ENCODE results near the gene NECAP2. TPM values are rescaled to one million over a fixed set of nuclear protein-coding genes. Genes with fewer than 3 reads are reported as not detected.
"Not testable (repeated sequence)": the region's sequence is repeated elsewhere in the genome, so short reads cannot be mapped to it uniquely, and the experiment has no call there.

NECAP2 gene
- total RNA-seq, 2 experiments from 2014 or later: 53.1 to 54.7 TPM

DNA sequence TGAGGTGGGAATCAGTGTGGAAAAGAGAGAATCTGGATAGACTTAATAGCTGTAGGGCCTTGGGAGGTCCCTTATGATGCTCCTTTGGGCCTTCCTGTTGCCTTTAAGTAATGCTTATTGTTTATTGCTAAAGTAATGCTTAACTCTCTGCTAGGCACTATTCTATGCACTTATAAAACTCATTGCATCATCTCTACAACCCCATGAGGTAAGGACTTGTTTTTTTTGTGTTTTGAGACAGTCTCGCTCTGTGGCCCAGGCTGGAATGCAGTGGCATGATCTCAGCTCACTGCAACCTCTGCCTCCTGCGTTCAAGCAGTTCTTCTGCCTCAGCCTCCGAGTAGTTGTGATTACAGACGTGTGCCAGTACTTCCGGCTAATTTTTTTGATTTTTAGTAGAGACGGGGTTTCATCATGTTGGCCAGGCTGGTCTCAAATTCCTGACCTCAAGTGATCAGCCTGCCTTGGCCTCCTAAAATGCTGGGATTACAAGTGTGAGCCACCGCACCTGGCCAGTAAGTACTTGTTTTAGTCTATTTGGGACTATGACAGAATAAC lies 22.3 kb downstream of the NECAP2 start:
- Mint-ChIP-seq H3K27me3 (no peaks in the 10 kb centered on the region), H3K27ac (peak overlapping the region; percentile 49), H3K4me1 (ENCODE audit: low read depth) (no peaks in the 10 kb centered on the region), H3K9me3 (no peaks in the 10 kb centered on the region), H3K4me3 (no peak overlapping the region), H3K36me3 (ENCODE audit: low read depth) (peaks cover 32% of the 10 kb centered on the region)
- POLR2A ChIA-PET: interaction anchor here (0.9 kb wide), 1 partner anchor 16 kb away, joined by 3 read pairs; no protein-coding TSS in a partner anchor
- TF ChIP-seq, protein P1, sequence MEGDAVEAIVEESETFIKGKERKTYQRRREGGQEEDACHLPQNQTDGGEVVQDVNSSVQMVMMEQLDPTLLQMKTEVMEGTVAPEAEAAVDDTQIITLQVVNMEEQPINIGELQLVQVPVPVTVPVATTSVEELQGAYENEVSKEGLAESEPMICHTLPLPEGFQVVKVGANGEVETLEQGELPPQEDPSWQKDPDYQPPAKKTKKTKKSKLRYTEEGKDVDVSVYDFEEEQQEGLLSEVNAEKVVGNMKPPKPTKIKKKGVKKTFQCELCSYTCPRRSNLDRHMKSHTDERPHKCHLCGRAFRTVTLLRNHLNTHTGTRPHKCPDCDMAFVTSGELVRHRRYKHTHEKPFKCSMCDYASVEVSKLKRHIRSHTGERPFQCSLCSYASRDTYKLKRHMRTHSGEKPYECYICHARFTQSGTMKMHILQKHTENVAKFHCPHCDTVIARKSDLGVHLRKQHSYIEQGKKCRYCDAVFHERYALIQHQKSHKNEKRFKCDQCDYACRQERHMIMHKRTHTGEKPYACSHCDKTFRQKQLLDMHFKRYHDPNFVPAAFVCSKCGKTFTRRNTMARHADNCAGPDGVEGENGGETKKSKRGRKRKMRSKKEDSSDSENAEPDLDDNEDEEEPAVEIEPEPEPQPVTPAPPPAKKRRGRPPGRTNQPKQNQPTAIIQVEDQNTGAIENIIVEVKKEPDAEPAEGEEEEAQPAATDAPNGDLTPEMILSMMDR (IDR thresholded peaks at IDR 0.05): no peak
- intact Hi-C loops (cut with micrococcal nuclease): no loop called here
- CTCF ChIA-PET: interaction anchor here (1.2 kb wide), 1 partner anchor 22 kb away, joined by 5 read pairs; the partner anchor contains the start of gene NECAP2
- no peak for DNase-seq
- no peak for ATAC-seq

DNA sequence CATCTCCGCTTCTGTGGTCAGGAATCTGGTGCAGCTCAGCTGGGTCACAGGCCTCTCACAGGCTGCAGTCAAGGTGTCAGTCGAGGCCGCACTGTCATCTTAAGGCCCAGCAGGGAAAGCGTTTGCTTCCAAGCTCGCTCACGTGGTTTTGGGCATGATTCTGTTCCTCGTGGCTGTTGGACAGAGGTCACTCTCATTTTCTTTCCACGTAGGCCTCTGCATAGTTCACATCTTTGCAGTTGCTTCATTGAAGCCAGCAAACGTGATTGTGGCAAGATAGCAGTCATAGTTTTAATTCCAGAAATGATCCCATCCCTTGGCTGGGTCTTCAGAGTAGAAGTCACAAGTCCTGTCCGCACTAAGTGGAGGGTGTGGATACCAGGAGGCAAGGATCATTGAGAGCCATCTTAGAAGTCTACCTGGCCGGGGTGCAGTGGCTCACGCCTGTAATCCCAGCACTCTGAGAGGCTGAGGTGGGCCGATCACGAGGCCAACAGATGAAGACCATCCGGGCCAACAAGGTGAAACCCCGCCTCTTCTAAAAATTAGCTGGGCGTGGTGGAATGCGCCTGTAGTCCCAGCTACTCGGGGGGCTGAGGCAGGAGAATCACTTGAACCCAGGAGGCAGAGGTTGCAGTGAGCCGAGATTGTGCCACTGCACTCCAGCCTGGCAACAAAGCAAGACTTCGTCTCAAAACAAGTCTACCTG lies 24.5 kb downstream of the NECAP2 start:
- ChIA-PET POLR2A (no interaction called here), CTCF (no interaction called here)
- Mint-ChIP-seq H3K4me3 (no peak overlapping the region), H3K4me1 (ENCODE audit: low read depth) (no peaks in the 10 kb centered on the region), H3K9me3 (no peaks in the 10 kb centered on the region), H3K27me3 (no peaks in the 10 kb centered on the region), H3K36me3 (ENCODE audit: low read depth) (peaks cover 20% of the 10 kb centered on the region), H3K27ac (no peak overlapping the region)
- TF ChIP-seq, protein P1 (IDR thresholded peaks at IDR 0.05): no peak
- ATAC-seq (no peak), DNase-seq (no peak)
- intact Hi-C loops (cut with micrococcal nuclease): no loop called here

DNA sequence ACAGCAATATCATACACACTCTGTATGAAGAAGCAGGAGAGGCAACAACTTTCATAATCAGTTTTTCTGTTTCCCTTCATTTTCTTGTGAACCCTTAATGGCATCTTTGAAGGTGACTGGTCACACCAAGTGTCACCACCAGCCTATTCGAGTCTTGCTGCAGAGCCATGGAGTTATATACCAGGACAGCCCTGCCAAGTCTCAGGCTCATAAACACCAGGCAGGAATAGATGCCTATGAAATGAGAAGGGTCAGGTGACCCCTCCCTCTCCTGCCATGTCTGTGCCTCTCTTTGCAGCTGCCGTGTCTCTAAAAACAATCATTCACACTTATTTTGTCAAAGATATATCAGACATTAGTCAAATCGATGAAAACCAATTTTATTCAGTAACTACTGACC lies 28.0 kb downstream of the NECAP2 start:
- Mint-ChIP-seq H3K36me3 (ENCODE audit: low read depth) (peaks cover 3% of the 10 kb centered on the region), H3K4me3 (no peak overlapping the region), H3K4me1 (ENCODE audit: low read depth) (no peaks in the 10 kb centered on the region), H3K9me3 (no peaks in the 10 kb centered on the region), H3K27ac (no peak overlapping the region), H3K27me3 (no peaks in the 10 kb centered on the region)
- TF ChIP-seq, protein P1 (IDR thresholded peaks at IDR 0.05): no peak
- DNase-seq (no peak), ATAC-seq (no peak)
- intact Hi-C loops (cut with micrococcal nuclease): no loop called here
- ChIA-PET CTCF (no interaction called here), POLR2A (no interaction called here)

DNA sequence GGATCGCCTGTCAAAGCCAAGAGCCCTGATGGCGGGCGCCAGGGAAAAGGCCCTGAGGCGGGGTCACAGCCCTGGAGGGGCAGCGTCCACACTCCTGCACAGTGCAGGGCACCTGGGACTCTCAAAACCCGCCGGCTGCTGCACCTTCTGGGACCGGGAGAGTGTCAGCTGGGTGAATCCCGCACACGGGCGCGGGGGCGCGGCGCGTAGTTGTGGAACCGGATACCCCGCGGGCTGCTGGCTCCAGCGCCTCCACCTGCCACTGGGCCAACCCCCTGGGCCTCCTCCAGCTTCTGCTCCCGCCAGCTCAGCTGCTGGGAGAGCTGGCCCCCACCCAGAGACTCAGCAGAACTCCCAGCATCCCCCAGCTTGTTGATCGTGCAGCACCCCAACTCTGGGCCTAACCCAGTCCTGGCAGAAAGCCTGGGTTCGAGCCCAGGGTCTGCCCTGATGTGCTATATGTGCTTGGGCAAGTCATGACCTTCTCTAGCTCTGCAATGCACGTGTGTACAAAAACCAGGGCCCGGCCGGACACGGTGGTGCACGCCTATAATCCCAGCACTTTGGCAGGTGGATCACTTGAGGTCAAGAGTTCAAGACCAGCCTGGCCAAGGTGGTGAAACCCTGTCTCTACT lies 33.8 kb downstream of the NECAP2 start:
- Mint-ChIP-seq H3K4me1 (ENCODE audit: low read depth) (no peaks in the 10 kb centered on the region), H3K4me3 (no peak overlapping the region), H3K36me3 (ENCODE audit: low read depth) (no peaks in the 10 kb centered on the region), H3K9me3 (no peaks in the 10 kb centered on the region), H3K27me3 (no peaks in the 10 kb centered on the region), H3K27ac (no peak overlapping the region)
- POLR2A ChIA-PET: no interaction called here
- TF ChIP-seq, protein P1 (IDR thresholded peaks at IDR 0.05): no peak
- intact Hi-C loops (cut with micrococcal nuclease): no loop called here
- ATAC-seq (no peak), DNase-seq (no peak)
- CTCF ChIA-PET: no interaction called here

- not testable (repeated sequence) for ATAC-seq
These were observed 34.4 kb downstream of the NECAP2 start for GRCh38 chr1:16474891-16475290.

DNA sequence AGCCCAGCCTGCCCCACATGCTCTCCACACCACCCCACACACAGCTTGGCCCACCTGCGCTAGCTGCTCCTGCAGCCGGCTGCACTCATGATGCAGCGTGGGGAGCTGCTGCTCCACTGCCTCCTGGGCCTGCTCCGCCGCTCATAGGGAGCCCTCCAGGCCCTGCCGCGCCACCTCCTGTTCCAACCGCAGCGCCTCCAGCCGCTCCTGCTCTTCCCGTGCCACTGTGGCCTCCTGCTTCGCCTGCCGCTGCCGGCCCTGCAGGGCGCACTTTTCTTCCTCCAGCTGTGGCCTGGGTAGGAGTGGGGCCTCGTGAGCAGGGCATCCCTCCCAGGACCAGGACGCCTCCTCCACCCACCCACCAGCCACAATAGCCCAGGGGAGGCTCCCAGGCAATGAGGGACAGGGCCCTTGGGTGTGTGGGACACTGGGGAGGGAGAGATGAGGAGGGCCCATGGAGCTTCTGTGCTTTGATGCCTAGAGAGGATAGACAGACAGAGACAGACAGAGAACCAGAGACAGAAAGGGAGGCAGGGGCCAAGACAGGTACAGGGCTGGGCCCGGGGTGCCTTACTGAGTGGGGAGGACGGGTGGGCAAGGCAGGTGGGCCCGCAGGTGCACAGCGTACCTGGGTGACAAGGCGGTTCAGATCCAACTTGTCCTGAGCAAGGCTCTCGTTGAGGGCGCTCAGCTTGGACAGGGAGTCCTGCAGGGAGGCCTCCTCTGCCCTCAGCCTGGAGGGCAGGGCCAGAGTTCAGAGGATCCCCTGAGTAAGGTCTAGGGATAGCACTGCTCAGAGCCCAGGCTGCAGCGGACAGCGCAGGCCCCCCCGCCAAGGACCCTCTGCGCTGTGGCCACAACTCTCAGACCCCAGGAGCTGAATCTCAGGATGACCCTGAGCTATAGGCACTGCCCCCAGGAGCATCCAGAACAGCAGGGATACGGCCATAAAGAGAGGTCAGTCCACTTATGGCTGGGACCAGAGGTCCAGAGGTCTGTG lies 35.5 kb downstream of the NECAP2 start:
- ATAC-seq; H3K9me3 Mint-ChIP-seq; H3K27me3 Mint-ChIP-seq; H3K36me3 Mint-ChIP-seq (ENCODE audit: low read depth); H3K4me1 Mint-ChIP-seq (ENCODE audit: low read depth); POLR2A ChIA-PET; CTCF ChIA-PET; intact Hi-C loops (cut with micrococcal nuclease); H3K4me3 Mint-ChIP-seq; H3K27ac Mint-ChIP-seq; DNase-seq: not testable (repeated sequence)

More at GRCh38 chr1:16474891-16475290, 34.4 kb downstream of the NECAP2 start:
- CTCF ChIA-PET; H3K27ac Mint-ChIP-seq; DNase-seq; H3K4me3 Mint-ChIP-seq; H3K9me3 Mint-ChIP-seq; POLR2A ChIA-PET; H3K4me1 Mint-ChIP-seq (ENCODE audit: low read depth); H3K36me3 Mint-ChIP-seq (ENCODE audit: low read depth); intact Hi-C loops (cut with micrococcal nuclease); H3K27me3 Mint-ChIP-seq: not testable (repeated sequence)

Data from activated CD8-positive, alpha-beta T cell treated with anti-CD3 and anti-CD28 coated beads for 36 hours (primary cell).